GM19395 (cell line): ENCODE data around the gene CAMTA1.

Experiments used
- ATAC-seq: cut with Tn5 transposase; IDR thresholded peaks from one replicate; pipeline ENCODE4 v1.9.1; 2021; ENCODE audit warnings: mild to moderate bottlenecking, moderate library complexity; ENCODE audit not compliant: unreplicated experiment

The CAMTA1 gene

GRCh38 chr1:7247791-7248548 is 462.7 kb downstream of the CAMTA1 start:
- ATAC-seq: no peak

- no peak for ATAC-seq
Observed at GRCh38 chr1:7248549-7249199, 463.4 kb downstream of the CAMTA1 start.

- no peak for ATAC-seq
Observed at GRCh38 chr1:7249516-7249915, 464.3 kb downstream of the CAMTA1 start.

- no peak for ATAC-seq
Observed at GRCh38 chr1:7250176-7250575, 464.9 kb downstream of the CAMTA1 start.

DNA sequence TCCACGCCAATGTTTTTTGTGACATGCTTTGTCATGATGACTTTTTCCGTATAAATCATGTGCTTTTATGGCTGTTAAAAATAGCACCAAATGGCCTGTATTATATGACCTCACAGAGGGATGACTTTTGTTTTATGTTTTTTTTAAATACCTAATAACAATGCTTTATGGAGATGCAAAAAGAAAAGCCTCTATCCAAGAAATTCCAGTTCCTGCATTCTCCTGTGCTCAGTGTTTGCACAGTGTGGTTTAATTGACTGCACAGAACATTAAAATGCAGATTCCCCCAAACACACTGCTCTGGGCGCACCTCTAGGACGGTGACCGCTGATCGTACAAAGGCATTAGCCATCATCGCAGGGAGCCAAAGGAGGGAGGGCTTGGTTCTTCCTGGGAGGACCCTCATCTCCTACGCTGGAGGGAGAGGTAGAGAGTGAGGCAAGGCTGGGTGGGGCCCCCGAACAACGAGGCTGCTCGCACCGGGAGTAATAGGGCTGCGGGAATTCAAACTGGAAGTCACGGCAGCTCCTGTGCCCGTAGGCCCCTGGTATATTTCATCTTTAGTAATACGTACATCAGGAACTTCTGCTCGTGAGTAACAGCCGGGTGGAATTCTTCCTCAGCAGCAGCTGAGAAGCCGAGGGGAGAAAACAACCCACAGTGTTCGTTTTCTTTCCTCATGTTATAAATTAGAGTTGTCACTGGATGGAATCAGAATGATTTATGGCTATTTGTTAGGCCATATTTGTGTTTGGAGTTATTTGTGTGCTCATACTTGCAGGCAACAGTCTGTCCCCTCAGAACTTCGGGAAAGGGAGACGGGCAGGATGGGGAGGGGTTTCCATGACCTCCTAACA is 465.6 kb downstream of the CAMTA1 start:
- ATAC-seq: no peak

DNA sequence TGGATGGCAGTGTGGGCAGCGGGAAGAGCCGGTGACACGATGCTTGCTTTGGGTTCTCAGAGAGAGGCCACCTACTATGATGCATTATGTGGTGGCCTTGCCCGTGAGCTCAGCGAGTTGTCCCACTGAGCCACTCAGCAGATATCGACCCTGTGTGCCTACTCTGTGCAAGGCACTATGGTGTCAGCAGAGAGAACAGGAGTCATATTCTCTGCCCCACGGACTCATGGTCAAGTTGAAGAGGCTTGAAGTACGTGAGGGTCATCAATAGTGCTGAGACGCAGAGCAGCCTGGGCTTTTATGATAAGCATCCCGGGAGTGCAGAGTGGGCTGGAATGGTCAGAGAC is 466.2 kb downstream of the CAMTA1 start:
- ATAC-seq: no peak

GRCh38 chr1:7252411-7253117 is 467.3 kb downstream of the CAMTA1 start:
- ATAC-seq: no peak

- ATAC-seq: no peak
Observed at GRCh38 chr1:7253118-7253480, 467.8 kb downstream of the CAMTA1 start.

DNA sequence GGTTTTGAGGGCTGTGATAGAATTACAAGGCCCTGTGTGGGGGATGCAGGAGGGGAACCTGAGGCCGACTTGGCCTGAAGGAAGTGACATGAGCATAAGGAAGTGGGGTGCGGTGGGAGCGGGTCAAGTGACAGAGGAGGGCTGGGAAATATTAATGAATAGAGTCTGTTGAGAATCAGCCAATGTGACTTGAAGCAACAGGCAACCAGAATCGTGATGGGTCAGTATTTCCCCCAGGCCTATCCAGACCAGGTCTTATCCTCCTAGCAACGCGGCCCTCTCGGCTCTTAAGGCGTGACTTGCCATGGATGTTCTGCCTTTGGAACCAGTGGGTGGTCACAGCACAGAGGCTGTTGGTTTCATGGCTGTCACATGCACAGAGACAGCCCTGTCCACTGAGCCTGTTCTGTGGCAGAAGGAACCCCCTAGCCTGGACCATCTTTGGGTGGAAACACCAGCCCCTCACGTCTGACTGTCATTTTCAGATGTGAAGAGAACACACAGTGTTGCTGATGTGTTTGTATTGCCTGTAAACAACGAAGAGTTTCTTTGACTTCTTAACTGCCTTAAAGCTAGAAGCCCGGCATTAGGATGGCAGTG is 468.8 kb downstream of the CAMTA1 start:
- no peak for ATAC-seq

DNA sequence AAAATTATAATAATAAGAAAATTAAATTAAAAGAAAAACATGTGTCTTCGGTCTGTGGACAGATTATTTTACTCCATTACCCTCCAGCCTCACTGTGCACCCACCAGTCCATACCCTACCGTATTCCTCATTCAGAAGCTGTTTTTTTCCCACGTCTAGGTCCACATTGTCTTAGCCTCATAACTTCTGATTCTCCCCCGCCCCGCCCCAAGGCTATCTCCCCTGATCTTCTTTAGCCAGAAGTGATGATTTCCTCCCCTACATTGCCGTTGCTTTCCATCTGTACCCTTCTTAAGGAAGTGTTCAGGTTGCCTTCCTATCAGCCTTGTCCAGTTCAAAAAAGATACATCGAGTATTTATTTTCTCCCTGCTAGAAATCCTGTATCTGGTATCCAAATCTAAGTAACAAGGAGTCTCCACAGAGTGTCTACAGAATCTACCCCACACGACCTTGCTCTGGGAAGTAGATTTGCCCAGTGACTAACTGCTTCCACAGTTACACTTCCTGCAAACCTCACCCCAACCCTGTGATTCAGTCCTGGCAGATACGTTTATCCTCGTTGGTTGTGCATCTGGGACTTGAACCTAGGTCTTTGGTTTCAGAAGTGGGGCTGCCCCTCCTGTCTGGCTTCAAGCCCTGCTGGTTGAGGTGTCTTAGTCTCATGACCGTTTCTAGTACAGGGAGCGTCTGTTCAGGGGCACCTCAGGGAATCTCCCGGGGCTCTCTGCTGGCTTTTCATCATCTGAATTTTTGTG is 470.2 kb downstream of the CAMTA1 start:
- ATAC-seq: no peak

DNA sequence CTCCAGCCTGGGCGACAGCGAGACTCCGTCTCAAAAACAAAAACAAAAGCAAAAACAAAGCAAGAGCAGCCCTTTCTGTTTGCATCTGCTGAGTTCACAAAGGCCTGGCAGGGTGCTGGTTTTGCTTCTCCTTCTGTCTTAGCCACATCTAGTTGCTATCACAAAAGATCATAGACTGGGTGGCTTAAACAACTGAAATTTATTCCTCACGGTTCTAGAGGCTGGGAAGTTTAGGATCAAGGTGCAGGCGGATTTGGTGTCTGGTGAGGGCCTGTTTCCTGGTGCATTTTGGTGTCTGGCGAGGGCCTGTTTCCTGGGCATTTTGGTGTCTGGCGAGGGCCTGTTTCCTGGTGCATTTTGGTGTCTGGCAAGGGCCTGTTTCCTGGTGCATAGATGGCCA is 471.3 kb downstream of the CAMTA1 start:
- ATAC-seq: no peak

DNA sequence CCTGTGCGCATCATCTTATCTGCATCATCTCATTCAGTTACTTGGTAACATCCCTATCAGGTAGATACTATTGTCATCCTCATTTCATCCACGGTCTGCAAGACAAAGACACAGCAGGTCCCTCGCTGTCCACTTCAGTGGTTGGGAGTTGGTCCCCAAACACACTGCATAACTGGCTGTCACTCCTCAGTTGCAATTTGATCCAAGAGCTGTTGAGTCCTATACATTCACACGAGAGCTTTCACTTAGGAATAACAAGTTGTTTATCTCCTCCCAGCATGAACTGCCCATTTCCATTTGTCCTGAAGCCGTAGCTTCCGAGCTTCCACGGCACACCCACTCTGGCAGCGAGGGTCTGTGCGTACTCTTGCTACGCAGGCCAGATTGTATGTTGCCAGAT is 472.0 kb downstream of the CAMTA1 start:
- ATAC-seq: no peak

- ATAC-seq: no peak
Observed at GRCh38 chr1:7258589-7259135, 473.4 kb downstream of the CAMTA1 start.

- no peak for ATAC-seq
Observed at GRCh38 chr1:7259955-7260354, 474.7 kb downstream of the CAMTA1 start.

DNA sequence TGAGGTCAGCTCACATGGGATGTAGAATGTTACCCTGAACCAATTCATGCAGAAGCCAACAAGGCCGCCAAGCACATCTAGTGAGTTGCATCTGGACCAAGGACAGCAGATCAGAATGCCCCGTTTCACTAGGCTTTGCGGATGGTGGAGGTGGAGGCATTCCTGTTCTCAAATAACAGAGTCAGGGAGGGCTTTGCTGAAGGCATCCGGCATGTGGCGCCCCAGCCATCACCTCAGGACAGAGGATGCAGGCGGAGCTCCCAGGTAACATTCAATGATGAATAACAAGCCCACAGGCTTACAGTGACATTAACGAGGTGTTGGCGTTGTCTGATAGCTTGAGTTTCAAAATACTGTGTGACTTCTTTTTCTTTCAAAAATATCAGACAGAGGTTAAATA is 476.2 kb downstream of the CAMTA1 start:
- ATAC-seq: no peak

DNA sequence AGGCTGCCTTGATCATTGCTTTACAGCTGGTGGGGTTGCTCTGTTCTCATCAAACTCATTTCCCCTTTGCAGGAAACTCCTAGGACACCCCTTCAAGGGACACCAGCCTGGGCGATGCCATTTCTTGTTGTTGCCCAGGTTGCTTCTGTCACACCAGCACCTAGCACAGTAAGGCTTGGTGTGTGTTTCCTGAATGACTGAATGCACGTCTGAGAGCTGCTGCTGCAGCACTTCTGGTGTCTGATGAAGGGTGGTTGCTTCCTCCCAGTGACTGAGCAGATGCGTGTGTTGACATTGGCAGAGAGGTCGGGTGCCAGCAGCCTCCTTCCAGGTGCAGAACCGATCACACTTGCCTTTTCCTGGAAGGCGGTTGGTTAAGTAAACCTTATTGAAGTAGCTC is 477.4 kb downstream of the CAMTA1 start:
- no peak for ATAC-seq

- no peak for ATAC-seq
Observed at GRCh38 chr1:7263021-7263960, 478.0 kb downstream of the CAMTA1 start.

GRCh38 chr1:7264101-7264500 is 478.8 kb downstream of the CAMTA1 start:
- no peak for ATAC-seq
